Ovary (tissue), 9 donors: ENCODE measurements around the gene ANKH. TPM values are rescaled to one million over a fixed set of nuclear protein-coding genes. Genes with fewer than 3 reads are reported as not detected.
"Not testable (repeated sequence)": the region's sequence is repeated elsewhere in the genome, so short reads cannot be mapped to it uniquely, and the experiment has no call there.

Experiments used
- DNase-seq, 5 donors: peaks; one replicate each; pipeline ENCODE4 v3.0.0-alpha.2; 2019 to 2020
- H3K27ac ChIP-seq, 2 donors: fragments of 200-600 bp; one replicate each; pipeline versions ENCODE4 v1.5.1 to v1.8.0; 2019 to 2022
- H3K27me3 ChIP-seq: fragments of 200-600 bp; one replicate; pipeline ENCODE4 v1.8.0; 2022
- H3K36me3 ChIP-seq: fragments of 200-600 bp; sonication (generic); one replicate; pipeline ENCODE4 v1.5.1; 2019
- H3K4me1 ChIP-seq: one replicate; pipeline ENCODE4 v1.8.1; 2013; ENCODE audit warnings: mild to moderate bottlenecking, moderate library complexity; ENCODE audit not compliant: insufficient read depth
- H3K4me3 ChIP-seq: fragments of 200-600 bp; sonication (generic); one replicate; pipeline ENCODE4 v1.5.1; 2017
- H3K9me3 ChIP-seq, 2 donors: fragments of 200-600 bp in 1 of 2; sonication (generic) in 1 of 2; one replicate each; pipeline versions ENCODE4 v1.5.1 to v1.8.1; 2013 to 2019; ENCODE audit warnings: mild to moderate bottlenecking in 1 of 2, moderate library complexity in 1 of 2
- CTCF ChIP-seq, 3 donors: fragments of 450-650 bp in 2 of 3; fragments of 200-600 bp in 1 of 3; IDR thresholded peaks; one replicate each; pipeline versions ENCODE4 v1.5.1 to v1.8.0; 2016 to 2022; ENCODE audit warnings: antibody characterized with exemption in 3 of 3, mild to moderate bottlenecking in 1 of 3
- EP300 ChIP-seq: sonication (generic); formaldehyde crosslinking; IDR thresholded peaks from one replicate; pipeline ENCODE4 v1.6.1; 2017; ENCODE audit warnings: antibody characterized with exemption
- POLR2A ChIP-seq: fragments of 450-650 bp; IDR thresholded peaks from one replicate; pipeline ENCODE4 v1.6.1; 2017; ENCODE audit warnings: antibody characterized with exemption, mild to moderate bottlenecking, moderate library complexity
- WGBS, 3 donors: extraction: QIAGEN DNeasy Blood & Tissue Kit in 1 of 3; methylation state at CpG; one replicate each; pipeline versions ENCODE4 v1.1.5 to v1.1.7; 2013 to 2017; 5-methylcytosine and 5-hydroxymethylcytosine counted together
- intact Hi-C, 4 donors: fragments of 100-400 bp; cut with DNase I; formaldehyde crosslinking; loops; one replicate each; pipeline versions ENCODE4 v1.11.0 to v1.15.1; 2022 to 2023
- polyA plus RNA-seq, 2 donors: library from polyadenylated mRNA; stranded (reverse); fragments of 200-250 nt in 1 of 2; fragments of 350-450 nt in 1 of 2; fragmentation: Illumina TruSeq in 1 of 2; extraction: RNeasy Lipid Tissue Mini Kit (QIAGEN cat#74804) in 1 of 2; gene quantifications; one replicate each; pipeline ENCODE4 v1.2.3, GENCODE V29; 2013 to 2014
- total RNA-seq, 7 donors: library from RNA; depleted of rRNA in 2 of 7; stranded (reverse); fragments of >200 nt in 2 of 7; fragmentation: NEBNext Ultra II Directional in 3 of 7; extraction: Animal tissue kit (Norgen Biotek cat#: 25700) in 3 of 7; gene quantifications; one replicate each; pipeline versions ENCODE4 v1.1.0 to v1.2.4, GENCODE V29; 2016 to 2023
- donor health status: DM: no; HTN: no; CAD: no; lungs with moderate emphysema.
- donor health status: DM: no; HTN: no; CAD: no.
- donor health status: Bipolar disorder and iron deficiency.
- donor health status: DM: yes; HTN: yes; CAD: no.
- donor health status: DM: no; HTN: no; CAD: no.
- donor health status: DM: yes; HTN: yes; CAD: no.

ANKH gene
- total and polyA plus RNA-seq, 9 donors = 17.2 to 80.7 (median 44.6) TPM

GRCh38 chr5:14850419-14851049 lies 21.0 kb downstream of the ANKH start:
- WGBS, 3 donors = 70 to 79% (median 73%) methylated on average over 9 of the region's 9 CpGs
- Histone ChIP-seq H3K4me3 (no peak overlapping the region), H3K27ac (no peak overlapping the region), H3K4me1 (no peaks in the 10 kb centered on the region), H3K27me3 (no peaks in the 10 kb centered on the region), H3K36me3 (no peaks in the 10 kb centered on the region), H3K9me3 (no peaks in the 10 kb centered on the region)
- TF ChIP-seq EP300 (no peak), POLR2A (no peak), CTCF (IDR thresholded peaks at IDR 0.05) (no peak)
- intact Hi-C loops = no loop called here
- DNase-seq = no peak

DNA sequence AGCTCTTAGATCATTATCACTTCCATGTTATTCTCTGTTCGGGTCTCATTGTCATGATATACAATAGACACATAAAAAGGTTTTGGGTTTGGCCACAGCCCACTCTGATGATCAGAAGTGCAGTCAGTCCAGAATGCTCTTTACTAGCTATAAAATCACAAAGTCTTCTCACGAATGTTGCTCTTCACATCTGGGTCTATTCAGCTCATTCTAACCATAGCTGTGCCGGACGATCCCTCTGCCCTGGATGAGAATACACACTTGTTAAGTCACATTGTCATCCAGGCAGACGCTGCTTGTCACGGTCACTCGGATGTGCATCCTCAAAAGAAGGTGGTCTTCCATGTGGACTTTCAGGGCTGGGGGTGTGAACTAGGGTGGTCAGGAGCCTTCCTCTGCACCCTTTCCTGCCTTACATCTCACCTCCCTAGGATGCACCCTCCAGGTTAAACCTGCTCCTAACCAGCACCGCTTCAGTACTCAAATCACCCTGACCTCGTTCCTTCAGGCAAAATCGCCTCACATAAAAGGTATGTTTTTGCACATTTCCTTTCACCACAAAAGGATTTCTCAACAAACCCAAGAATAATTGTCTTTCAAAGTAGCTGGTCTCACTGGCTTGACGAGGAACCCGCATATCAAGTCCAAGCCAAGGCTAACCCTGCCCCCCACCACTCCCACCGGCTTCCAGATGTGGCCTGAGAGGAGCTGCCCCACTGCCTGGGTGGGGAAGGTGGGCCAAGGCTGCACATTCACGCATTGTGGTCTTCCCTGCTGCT lies 21.9 kb downstream of the ANKH start:
- Histone ChIP-seq H3K27ac (no peak overlapping the region), H3K36me3 (no peaks in the 10 kb centered on the region), H3K4me3 (no peak overlapping the region), H3K27me3 (no peaks in the 10 kb centered on the region), H3K4me1 (no peaks in the 10 kb centered on the region), H3K9me3 (no peaks in the 10 kb centered on the region)
- no peak for TF ChIP-seq EP300
- no peak for TF ChIP-seq CTCF (IDR thresholded peaks at IDR 0.05)
- TF ChIP-seq POLR2A = no peak
- DNase-seq = no peak
- intact Hi-C loops = no loop called here
- 88 to 94% (median 93%) methylated on average over 14 of the region's 14 CpGs for WGBS, 3 donors

- DNase-seq, H3K4me1 ChIP-seq, intact Hi-C loops, H3K36me3 ChIP-seq, H3K27ac ChIP-seq, H3K9me3 ChIP-seq, H3K4me3 ChIP-seq, H3K27me3 ChIP-seq: not testable (repeated sequence)
- WGBS, 3 donors = 77 to 81% (median 81%) methylated on average over 3 of the region's 3 CpGs
Measured at GRCh38 chr5:14848942-14849341, 22.6 kb downstream of the ANKH start.

DNA sequence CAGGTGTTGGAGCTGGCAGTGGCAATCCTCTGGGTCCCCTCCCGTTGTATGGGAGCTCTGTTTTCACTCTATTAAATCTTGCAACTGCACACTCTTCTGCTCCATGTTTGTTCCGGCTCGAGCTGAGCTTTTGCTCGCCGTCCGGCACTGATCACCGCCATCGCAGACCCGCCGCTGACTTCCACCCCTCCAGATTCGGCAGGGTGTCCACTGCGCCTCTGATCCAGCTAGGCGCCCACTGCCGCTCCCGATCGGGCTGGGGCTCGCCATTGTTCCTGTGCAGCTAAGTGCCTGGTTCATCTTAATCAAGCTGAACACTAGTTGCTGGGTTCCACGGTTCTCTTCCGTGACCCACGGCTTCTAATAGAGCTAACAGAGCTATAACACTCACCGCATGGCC lies 23.2 kb downstream of the ANKH start:
- Histone ChIP-seq H3K9me3 (no peaks in the 10 kb centered on the region), H3K4me1 (no peaks in the 10 kb centered on the region), H3K4me3 (no peak overlapping the region), H3K36me3 (no peaks in the 10 kb centered on the region), H3K27ac (no peak overlapping the region), H3K27me3 (no peaks in the 10 kb centered on the region)
- WGBS, 3 donors = 95 to 97% (median 96%) methylated on average over 21 of the region's 21 CpGs
- no peak for DNase-seq
- TF ChIP-seq EP300 (no peak), POLR2A (no peak), CTCF (IDR thresholded peaks at IDR 0.05) (no peak)
- intact Hi-C loops = no loop called here

DNA sequence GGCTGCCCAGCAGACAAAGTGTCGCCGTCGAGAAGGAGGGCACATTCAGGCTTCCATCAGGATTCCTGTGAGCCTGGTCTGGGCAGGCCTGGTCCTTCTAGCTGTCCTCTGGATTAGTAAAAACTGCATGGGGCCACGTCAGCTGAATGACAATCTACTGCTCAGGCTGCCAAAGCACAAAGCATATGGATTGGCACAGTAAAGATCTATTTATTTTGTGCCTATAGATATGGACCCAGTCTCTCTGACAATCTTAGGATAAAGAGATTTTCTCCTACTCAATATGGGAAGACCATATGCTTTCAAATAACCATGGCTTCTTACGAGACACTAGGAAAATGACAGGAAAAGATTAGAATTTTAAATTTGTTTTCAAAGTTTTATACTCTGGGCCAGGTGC lies 24.1 kb downstream of the ANKH start:
- Histone ChIP-seq H3K36me3 (no peaks in the 10 kb centered on the region), H3K27me3 (no peaks in the 10 kb centered on the region), H3K9me3 (no peaks in the 10 kb centered on the region), H3K4me1 (no peaks in the 10 kb centered on the region), H3K27ac (no peak overlapping the region), H3K4me3 (no peak overlapping the region)
- WGBS, 3 donors = 90 to 97% (median 93%) methylated on average over 5 of the region's 5 CpGs
- intact Hi-C loops = no loop called here
- no peak for DNase-seq
- TF ChIP-seq CTCF (IDR thresholded peaks at IDR 0.05) = no peak
- TF ChIP-seq POLR2A = no peak
- TF ChIP-seq EP300 = no peak
